HCT116 (cell line): ENCODE data around the gene PTTG1IP. TPM values are rescaled to one million over a fixed set of nuclear protein-coding genes. Genes with fewer than 3 reads are reported as not detected.

Experiments
- ATAC-seq: fragments of 200-7000 bp; cut with Tn5 transposase; 2 replicates; pipeline ENCODE4 v1.9.1; 2020; ENCODE audit warnings: mild to moderate bottlenecking, moderate library complexity
- BruUV-seq: library from RNA; stranded (reverse); fragments of 400-500 nt; replicated peaks from 2 replicates; lab custom pipeline; 2021; lab: Mats Ljungman, UMichigan
- CTCF ChIA-PET: fragments of 300-600 bp; sonication (Branson Sonifier 250); formaldehyde crosslinking; loops from one replicate; lab custom pipeline; 2021; ENCODE audit warnings: antibody characterized with exemption; lab: Charles Lee
- POLR2A ChIA-PET: fragments of 300-600, 350-600 bp; sonication (Branson Sonifier 250); formaldehyde crosslinking; loops from one replicate; lab custom pipeline; 2021; ENCODE audit warnings: antibody characterized with exemption; lab: Charles Lee
- RAD21 ChIA-PET, 2 experiments: fragments of 300-600 bp; sonication (Branson Sonifier 250); formaldehyde crosslinking; loops; one replicate each; lab custom pipeline; 2023; ENCODE audit warnings: low total read pairs in 2 of 2; ENCODE audit not compliant: uncharacterized antibody in 2 of 2, unreplicated experiment in 2 of 2, low non-redundant PET in 1 of 2; lab: Charles Lee
- DNase-seq: peaks from one replicate; pipeline ENCODE4 v3.0.0-alpha.2; 2010; ENCODE audit warnings: low read depth, low spot score
- H2AFZ ChIP-seq: fragments of 200-600 bp; shearing (Covaris generic), sonication (generic); 2 replicates; pipeline ENCODE4 v1.6.1; 2017; ENCODE audit warnings: low read depth, mixed run types, mixed read lengths, antibody characterized with exemption, low read length; ENCODE audit not compliant: poor library complexity, severe bottlenecking
- H3K27ac ChIP-seq: 2 replicates; pipeline ENCODE4 v1.5.1; 2012; ENCODE audit warnings: low read depth, low read length
- H3K27me3 ChIP-seq: fragments of 200-600 bp; sonication (generic); 2 replicates; pipeline ENCODE4 v1.6.1; 2016; ENCODE audit warnings: mixed run types, low read length, mixed read lengths; ENCODE audit not compliant: insufficient read depth
- H3K36me3 ChIP-seq, 2 experiments: fragments of 200-500 bp in 1 of 2; fragments of 200-600 bp in 1 of 2; sonication (Bioruptor generic) in 1 of 2; sonication (generic) in 1 of 2; 2 replicates each; pipeline versions ENCODE4 v1.5.1 to v1.6.1; 2014 to 2016; ENCODE audit warnings: low read length in 2 of 2, inconsistent platforms in 1 of 2, mixed read lengths in 1 of 2, mixed run types in 1 of 2; ENCODE audit not compliant: insufficient read depth in 2 of 2, control insufficient read depth in 1 of 2
- H3K4me1 ChIP-seq, 2 experiments: fragments of 200-600 bp in 1 of 2; sonication (generic) in 1 of 2; 2 replicates each; pipeline versions ENCODE4 v1.5.1 to v1.6.1; 2012 to 2017; ENCODE audit warnings: low read length in 2 of 2, inconsistent platforms in 1 of 2, mild to moderate bottlenecking in 1 of 2, mixed read lengths in 1 of 2, mixed run types in 1 of 2, moderate library complexity in 1 of 2; ENCODE audit not compliant: insufficient read depth in 2 of 2, control insufficient read depth in 1 of 2
- H3K4me2 ChIP-seq: fragments of 200-600 bp; sonication (generic); 2 replicates; pipeline ENCODE4 v1.6.1; 2017; ENCODE audit warnings: mixed run types, low read length, mixed read lengths
- H3K4me3 ChIP-seq, 2 experiments: fragments of 200-600 bp in 1 of 2; sonication (generic) in 1 of 2; replicated peaks in 1 of 2; 2 replicates each; pipeline ENCODE4 v1.5.1; 2011 to 2016; ENCODE audit warnings: low read length in 2 of 2, control low read depth in 1 of 2, low read depth in 1 of 2, mild to moderate bottlenecking in 1 of 2, mixed read lengths in 1 of 2, mixed run types in 1 of 2
- H3K79me2 ChIP-seq: fragments of 200-600 bp; sonication (generic); 2 replicates; pipeline ENCODE4 v1.6.1; 2017; ENCODE audit warnings: mild to moderate bottlenecking, mixed run types, low read length, moderate library complexity, mixed read lengths; ENCODE audit not compliant: insufficient read depth
- H3K9ac ChIP-seq: fragments of 200-600 bp; sonication (generic); 2 replicates; pipeline ENCODE4 v1.6.1; 2016; ENCODE audit warnings: low read length, mixed read lengths
- H3K9me2 ChIP-seq: fragments of 200-600 bp; sonication (generic), shearing (Covaris generic); 2 replicates; pipeline ENCODE4 v1.6.1; 2017; ENCODE audit warnings: mixed run types, mild to moderate bottlenecking, moderate library complexity; ENCODE audit not compliant: insufficient read depth
- H3K9me3 ChIP-seq, 2 experiments: fragments of 200-500 bp in 1 of 2; fragments of 200-600 bp in 1 of 2; sonication (Bioruptor generic) in 1 of 2; sonication (generic) in 1 of 2; 2 replicates each; pipeline ENCODE4 v1.6.1; 2014 to 2017; ENCODE audit warnings: low read length in 2 of 2, mixed read lengths in 2 of 2, inconsistent platforms in 1 of 2, low read depth in 1 of 2, mild to moderate bottlenecking in 1 of 2, mixed run types in 1 of 2, moderate library complexity in 1 of 2; ENCODE audit not compliant: control insufficient read depth in 1 of 2, insufficient read depth in 1 of 2
- H4K20me1 ChIP-seq: fragments of 200-600 bp; sonication (generic), shearing (Covaris generic); 2 replicates; pipeline ENCODE4 v1.6.1; 2017; ENCODE audit warnings: mixed run types, mild to moderate bottlenecking, moderate library complexity; ENCODE audit not compliant: insufficient read depth
- ATF3 ChIP-seq: IDR thresholded peaks from 2 replicates; pipeline ENCODE4 v1.6.1; 2012
- EZH2phosphoT487 ChIP-seq: fragments of 200-600 bp; IDR thresholded peaks from 2 replicates; pipeline ENCODE4 v1.6.1; 2018; ENCODE audit warnings: antibody characterized with exemption, borderline replicate concordance
- MAX ChIP-seq: IDR thresholded peaks from 2 replicates; pipeline ENCODE4 v1.6.1; 2012
- RAD21 ChIP-seq: IDR thresholded peaks from 2 replicates; pipeline ENCODE4 v1.6.1; 2012; ENCODE audit warnings: low read depth, mild to moderate bottlenecking
- REST ChIP-seq: IDR thresholded peaks from 2 replicates; pipeline ENCODE4 v1.6.1; 2012; ENCODE audit warnings: low read depth
- SIN3A ChIP-seq: IDR thresholded peaks from 2 replicates; pipeline ENCODE4 v1.6.1; 2012; ENCODE audit warnings: low read depth
- SRF ChIP-seq: IDR thresholded peaks from 2 replicates; pipeline ENCODE4 v1.6.1; 2012; ENCODE audit warnings: low read depth
- ZBTB33 ChIP-seq: IDR thresholded peaks from 2 replicates; pipeline ENCODE4 v1.6.1; 2011; ENCODE audit warnings: mild to moderate bottlenecking, low read length, moderate library complexity; ENCODE audit not compliant: insufficient replicate concordance; ENCODE audit errors: extremely low read depth
- ZFX ChIP-seq: fragments of 450-650 bp; IDR thresholded peaks from 2 replicates; pipeline ENCODE4 v1.6.1; 2017
- ZNF274 ChIP-seq: fragments of 200-500 bp; sonication (Bioruptor generic); IDR thresholded peaks from 2 replicates; pipeline ENCODE4 v1.6.1; 2014; ENCODE audit warnings: mild to moderate bottlenecking, low read depth, low read length, inconsistent platforms
- intact Hi-C: fragments of 100-400 bp; cut with micrococcal nuclease; formaldehyde crosslinking; loops from 2 replicates; pipeline ENCODE4 v1.10.0; 2022
- total RNA-seq: library from RNA; stranded (reverse); gene quantifications from one replicate; pipeline ENCODE4 v1.2.1, GENCODE V29; 2021; ENCODE audit not compliant: unreplicated experiment

PTTG1IP gene
- total RNA-seq, 1 experiment from 2014 or later = 83.4 TPM

- Histone ChIP-seq H3K4me2 (no peak overlapping the region), H3K27me3 (no peaks in the 10 kb centered on the region), H3K9me2 (no peaks in the 10 kb centered on the region), H2AFZ (no peak overlapping the region), H3K27ac (no peak overlapping the region), H3K36me3 (no peaks in the 10 kb centered on the region), H3K4me1 (no peaks in the 10 kb centered on the region; a peak in 1 of 4 replicates), H3K9me3 (peaks cover 0 to 4% of the 10 kb centered on the region in 2 experiments; a peak in 1 of 4 replicates), H3K79me2 (no peaks in the 10 kb centered on the region)
- RAD21 ChIA-PET = no interaction called here
- ATAC-seq = no peak
- POLR2A ChIA-PET = no interaction called here
- DNase-seq = no peak
- no TSS peak for BruUV-seq
- TF ChIP-seq REST (no peak), ZFX (no peak), ZBTB33 (no peak), RAD21 (no peak), SIN3A (no peak), MAX (no peak), ZNF274 (no peak), EZH2phosphoT487 (no peak), SRF (no peak), ATF3 (no peak)
- TF ChIP-seq, all 23 proteins: peak for 0
- CTCF ChIA-PET = no interaction called here
- no peaks in the 10 kb centered on the region for H4K20me1 ChIP-seq
- H3K4me3 ChIP-seq = no peak overlapping the region
- intact Hi-C loops = no loop called here
- no peak overlapping the region for H3K9ac ChIP-seq
Observed at GRCh38 chr21:44901391-44902074, 28.0 kb upstream of the PTTG1IP start.
